H54 (cell line): ENCODE data around the gene LZTFL1.

ENCODE experiments used
- DNase-seq: peaks from one replicate; pipeline ENCODE4 v3.0.0; 2011; ENCODE audit warnings: low spot score, mixed read lengths; ENCODE audit not compliant: insufficient read length
- FAIRE-seq: peaks from 3 replicates; lab custom pipeline; 2011; peaks lifted over from hg19 to GRCh38; lab: Jason Lieb, UNC
- POLR2A ChIP-seq: IDR thresholded peaks from 2 replicates; pipeline ENCODE4 v1.6.1; 2011; ENCODE audit warnings: low read depth, mild to moderate bottlenecking, low read length

LZTFL1 gene

DNA sequence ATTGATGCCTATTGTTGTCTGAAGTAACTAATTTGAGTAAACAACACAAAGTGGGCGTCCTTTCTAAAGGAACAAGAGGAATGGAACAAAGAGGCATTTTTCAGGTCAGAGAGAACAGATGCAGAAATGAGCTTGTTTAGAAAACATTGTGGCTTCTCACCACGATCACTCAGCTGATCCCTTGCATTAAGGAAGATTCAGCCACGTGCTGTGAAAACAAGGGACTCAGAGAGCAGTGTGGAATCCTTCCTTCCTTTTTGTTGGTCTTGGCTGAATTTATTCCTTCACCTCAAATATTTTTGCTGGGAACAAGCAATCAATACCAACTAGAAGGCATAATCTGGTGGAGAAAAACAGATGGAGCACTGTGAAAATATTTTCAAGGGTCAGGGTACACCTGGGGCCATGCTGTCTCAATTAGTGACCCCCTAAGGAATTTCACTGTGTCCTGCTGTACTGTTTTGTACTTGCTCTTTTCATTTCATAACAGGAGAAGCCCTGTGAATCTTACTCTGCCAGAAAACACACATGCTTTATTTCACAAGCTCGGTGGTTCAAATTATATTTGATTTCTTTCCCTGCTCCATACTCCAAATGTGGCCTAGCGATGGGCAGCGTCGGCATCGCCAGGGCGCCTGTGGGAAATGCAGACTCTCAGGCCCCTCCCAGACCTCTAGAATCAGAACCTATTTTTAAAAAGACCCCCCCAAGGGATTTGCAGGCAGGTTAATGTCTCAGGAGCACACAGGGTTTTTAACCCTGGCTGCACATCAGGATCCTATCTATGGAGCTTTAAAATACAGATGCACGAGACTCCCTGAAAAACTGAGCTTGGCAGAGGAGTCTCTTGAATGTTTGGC lies 34.0 kb downstream of the LZTFL1 start:
- no peak for TF ChIP-seq POLR2A
- no peak for FAIRE-seq

DNA sequence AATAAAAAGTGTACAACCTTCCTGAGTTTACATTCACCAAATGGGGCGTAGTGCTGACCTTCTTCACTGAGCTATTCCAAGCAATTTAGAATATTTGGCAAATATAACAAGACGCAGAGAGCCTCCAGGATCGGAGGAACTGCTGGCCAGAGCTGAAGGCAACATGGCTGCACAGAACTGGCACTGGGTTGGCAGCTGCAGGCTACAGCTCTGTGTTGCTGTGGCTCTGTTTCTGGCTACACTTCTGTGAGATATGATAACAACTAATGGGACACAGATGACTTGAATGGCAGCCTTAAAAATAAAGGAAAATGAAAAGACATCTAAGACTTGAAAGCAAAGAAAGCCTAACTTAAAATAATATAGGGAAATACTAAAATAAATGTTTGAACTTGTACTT lies 34.8 kb downstream of the LZTFL1 start:
- DNase-seq (no peak), FAIRE-seq (no peak)
- TF ChIP-seq POLR2A = no peak

More for the DNA sequence above, 34.0 kb downstream of the LZTFL1 start:
- no peak for DNase-seq

DNA sequence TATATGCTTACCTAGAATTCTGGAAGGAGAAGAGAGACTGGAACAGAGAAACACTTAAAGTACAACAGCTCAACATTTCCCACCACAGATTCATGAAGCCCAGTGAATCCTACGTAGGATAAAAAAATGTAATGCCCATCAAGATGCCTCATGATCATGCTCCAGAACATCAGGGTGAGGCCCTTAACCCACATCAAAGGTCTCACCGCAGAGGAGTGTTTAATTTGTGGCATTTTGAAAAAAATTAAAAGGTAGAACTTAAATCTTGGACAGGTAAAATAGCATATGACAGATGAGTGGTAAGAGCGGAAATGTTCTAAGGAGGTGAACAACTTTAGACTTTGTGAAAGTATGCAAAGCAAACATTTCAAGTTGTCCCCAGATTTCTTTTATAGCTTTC lies 35.8 kb downstream of the LZTFL1 start:
- no peak for TF ChIP-seq POLR2A
- no peak for FAIRE-seq
- DNase-seq = no peak

DNA sequence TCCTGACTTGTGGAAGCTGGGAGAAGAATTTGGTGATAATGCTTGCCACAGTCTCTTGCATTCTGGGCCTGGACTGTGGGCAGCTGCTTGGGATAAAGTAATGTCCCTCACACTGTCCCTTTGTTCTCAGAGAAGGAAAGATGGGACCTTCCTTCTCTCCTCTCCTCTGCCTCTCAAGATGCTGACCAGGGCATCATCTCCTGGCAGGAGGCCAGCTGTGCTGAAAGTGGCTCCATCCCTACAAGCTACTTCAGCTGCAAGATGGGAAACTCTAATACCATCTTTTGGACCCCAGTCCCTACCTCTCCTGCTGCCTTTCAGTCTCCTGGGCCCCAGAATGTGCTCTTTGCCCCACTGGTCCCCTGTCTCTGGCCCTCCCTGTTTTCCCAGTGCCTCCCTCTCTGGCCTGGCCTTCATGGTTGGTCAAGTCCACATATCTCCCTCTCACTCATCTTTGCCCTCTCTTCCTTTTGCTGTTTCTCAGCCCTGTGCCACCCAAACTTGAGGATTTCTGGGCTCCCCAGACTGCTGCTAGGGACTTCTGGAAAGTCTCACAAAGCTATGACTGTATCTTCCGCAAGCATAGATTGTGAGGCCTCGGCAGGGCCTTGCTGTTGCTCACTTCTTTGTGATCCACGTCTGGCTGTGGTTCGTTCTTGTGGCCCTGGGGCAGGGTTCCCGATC lies 38.5 kb downstream of the LZTFL1 start:
- DNase-seq = no peak
- no peak for TF ChIP-seq POLR2A
- FAIRE-seq = no peak

DNA sequence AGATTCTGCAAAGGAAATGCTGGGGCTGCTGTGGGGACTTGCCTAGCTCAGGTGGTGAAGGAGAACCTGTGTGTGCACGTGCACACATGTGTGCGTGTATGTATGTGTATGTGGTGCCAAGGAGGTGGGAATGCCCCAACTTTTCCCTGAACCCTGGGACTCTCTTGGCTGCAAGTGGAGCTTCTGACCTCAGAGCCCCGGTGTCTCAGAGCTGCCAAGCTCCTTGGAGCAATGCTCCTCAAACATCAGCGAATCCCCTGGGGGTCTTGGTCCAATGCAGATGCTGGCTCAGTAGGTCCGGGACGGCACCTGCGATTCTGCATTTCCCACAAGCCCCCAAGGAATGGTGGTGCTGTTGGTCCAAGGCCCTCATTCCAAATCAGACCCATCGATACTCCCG lies 39.8 kb downstream of the LZTFL1 start:
- DNase-seq (no peak), FAIRE-seq (no peak)
- TF ChIP-seq POLR2A = no peak

DNA sequence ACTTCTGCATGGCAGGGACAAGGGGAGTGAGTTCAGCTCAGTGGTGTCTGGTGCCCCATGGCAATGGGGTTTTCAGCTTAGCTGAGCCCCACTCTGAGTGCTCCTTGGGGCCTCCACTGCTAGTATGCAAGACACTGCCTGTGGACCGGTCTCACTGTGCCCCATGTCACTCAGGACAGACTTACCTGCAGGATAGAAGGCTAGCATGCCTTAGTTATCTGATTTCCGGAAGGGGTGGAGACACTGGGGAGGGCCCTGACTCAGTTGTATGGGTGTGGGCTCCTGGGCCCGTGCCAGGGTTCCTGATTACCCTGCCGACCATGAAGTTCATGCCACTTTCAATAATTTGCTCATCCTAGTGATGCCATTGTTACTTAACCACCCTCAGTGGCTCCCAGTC lies 41.3 kb downstream of the LZTFL1 start:
- DNase-seq = no peak

DNA sequence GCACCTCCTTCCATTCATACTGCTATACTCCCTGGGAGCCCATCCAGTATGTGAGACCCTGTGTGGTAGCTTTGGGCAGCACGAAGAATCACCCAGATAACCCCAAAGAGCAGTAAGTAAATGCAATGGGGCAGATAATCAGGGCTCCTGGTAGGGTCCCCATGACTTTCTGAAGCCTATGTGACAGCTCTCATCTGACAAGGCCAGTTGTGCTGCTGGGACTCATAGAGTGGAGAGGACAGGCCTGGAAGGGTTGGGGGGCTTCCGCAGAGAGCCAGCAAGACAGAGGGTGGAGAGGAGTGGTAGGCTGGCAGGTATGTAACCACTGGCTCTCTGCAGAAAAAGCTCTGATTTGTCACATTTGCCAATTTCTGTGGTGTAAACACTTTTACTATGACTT lies 42.3 kb downstream of the LZTFL1 start:
- TF ChIP-seq POLR2A = no peak
- DNase-seq (no peak), FAIRE-seq (no peak)

More for the DNA sequence above, 41.3 kb downstream of the LZTFL1 start:
- FAIRE-seq = no peak
- TF ChIP-seq POLR2A = no peak

DNA sequence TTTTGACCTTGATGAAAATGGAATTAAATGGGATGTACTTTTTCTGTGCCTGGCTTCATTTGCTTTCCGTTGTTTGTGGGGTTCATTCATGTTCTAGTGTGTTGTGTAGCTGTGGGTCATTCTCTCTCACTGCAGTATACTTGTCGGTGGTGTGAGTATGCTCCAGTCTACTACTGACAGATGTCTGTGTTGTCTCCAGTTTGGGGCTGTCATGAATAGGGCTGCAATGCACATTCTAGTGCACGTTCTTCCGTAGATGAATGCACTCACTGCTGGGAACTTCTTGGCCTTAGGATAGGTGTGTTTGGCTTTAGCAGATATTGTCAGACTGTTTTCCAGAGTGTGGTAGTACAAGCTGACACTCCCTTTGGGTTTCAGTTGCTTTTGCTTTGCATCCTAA lies 43.9 kb downstream of the LZTFL1 start:
- FAIRE-seq (no peak), DNase-seq (no peak)
- TF ChIP-seq POLR2A = no peak

DNA sequence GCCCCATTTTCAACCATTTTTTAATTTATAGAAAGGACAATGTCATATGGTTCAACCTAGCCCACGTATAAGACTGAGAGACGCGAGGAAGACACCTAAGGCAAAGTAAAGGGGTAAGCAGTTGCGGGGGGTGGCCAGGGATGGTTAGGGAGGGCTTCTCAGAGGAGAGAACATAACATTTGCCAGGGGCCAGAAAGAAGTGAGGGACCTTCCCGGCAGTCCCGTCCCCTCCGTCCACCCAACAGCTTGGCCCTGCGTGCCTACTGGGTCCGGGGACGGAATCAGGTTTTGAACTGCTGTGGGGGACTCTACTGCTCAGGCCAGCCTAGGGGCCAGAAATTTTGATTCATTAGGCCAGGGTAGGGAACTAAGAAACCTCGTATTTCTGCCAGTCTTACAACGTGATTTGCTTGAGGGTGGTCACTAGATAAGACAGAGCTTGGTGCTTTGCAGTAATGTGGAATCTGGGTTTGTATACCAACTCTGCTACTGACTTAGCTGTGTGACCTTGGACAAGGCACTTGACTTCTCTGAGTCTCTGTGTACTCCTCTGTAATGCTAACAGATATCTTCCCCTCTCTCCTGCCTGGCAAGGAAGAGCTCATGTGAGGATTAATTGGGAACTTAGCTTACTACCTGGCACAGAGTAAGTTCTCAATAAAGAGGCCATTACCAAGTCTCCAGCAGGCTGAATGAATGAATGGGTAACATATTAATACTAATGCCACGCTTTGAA lies 44.8 kb downstream of the LZTFL1 start:
- FAIRE-seq (no peak), DNase-seq (no peak)
- TF ChIP-seq POLR2A = no peak

DNA sequence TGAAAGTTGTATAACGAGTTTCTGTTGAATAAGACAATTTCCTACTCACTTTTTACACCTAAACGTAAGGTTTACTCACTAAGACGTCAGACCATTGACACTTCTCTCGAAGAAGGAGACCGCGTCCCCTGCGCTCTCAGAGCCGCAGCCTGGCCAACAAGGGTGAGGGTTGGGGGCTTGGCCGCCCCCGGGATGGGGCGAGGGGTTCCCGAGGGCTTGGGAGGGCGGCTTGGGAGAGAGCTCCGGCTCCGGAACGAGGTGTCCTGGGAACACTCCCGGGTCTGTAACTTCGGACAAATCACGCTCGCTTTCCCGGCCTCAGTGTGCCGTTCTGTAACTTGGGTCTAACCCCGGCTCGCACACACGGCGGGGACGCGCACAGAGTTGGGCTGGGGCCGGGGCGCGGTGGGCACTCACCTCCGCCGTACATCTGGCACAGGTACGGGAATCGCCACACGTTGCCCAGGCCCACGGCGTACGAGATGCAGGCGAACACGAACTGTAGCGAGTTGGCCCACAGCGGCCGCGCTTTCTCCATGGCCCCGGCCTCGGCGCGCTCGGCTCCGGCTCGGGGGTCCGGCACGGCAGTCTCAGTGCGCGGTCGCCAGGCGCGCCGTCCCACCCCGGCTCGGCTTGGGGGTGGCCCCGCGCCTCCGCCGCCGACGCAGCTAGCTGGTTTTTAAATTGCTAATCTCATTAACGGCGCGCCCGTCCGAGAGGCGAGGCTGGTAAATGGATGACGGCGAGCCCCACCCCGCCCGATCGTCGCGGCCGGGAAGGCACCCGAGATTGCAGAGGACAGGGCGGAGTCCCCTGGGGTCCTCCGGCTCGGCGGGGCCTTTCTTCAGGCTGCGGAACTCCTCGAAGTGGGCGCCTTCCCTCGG lies 45.8 kb downstream of the LZTFL1 start, which contains the start of gene SLC6A20:
TSS of gene SLC6A20 (minus strand) at position 655 of the 884 bp plus-strand sequence. CDS start at position 538, 117 bp downstream.
- no peak for TF ChIP-seq POLR2A
- FAIRE-seq (no peak), DNase-seq (no peak)

DNA sequence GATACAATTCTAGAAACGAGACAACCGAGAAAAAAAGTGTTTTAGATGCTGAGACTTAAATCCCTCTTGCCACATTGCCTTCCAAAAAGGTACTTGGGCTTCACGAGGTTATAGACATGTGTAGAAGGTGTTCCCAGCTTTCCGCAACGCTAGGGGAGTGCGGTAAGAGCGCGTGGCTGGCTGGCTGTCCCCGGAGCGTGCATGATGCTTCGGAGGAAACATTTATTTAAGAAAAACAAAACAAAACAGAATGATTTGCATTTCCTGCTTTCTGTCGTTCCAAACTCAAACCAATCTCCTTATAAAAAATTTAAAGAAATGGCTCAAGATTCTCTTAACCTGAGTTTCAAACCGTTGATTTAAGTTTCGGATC lies 46.4 kb downstream of the LZTFL1 start:
- DNase-seq (no peak), FAIRE-seq (no peak)
- TF ChIP-seq POLR2A = no peak

DNA sequence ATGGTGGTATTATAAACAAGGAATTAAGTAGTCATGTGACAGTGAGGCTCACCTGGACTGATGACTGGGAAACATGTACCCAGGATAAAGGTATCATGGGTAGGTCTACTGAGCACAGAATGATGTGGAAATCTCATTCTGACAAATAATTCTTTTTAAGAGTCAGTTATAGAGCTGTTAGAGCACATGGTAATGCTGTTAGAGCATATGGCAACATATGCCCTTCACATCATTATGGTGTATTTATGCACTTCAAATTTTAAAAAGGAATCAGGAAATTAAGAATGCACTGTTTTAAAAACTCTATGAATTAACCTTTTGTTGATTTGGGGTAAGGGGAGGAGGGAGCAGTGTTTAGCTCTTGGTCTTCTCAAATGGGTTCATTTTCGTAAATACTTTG lies 47.3 kb downstream of the LZTFL1 start:
- no peak for TF ChIP-seq POLR2A
- FAIRE-seq (no peak), DNase-seq (no peak)

DNA sequence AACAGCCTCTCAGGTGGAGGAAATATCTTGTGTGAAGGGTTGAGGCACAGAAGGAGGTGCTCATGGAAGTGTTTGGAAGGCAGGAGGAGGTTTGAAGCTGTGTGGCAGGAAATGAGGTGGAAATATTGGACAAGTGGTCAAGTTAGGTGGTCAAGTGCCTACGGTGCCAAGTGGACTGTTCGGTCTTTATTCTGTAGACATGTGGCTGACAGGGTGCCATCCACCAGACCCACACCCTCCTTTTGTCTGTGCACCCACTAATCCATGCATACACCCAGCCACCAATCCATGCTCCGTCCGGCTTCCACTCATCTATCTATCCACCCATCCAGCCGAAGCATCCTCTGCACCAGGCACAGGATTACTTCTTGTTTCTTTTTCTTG lies 47.8 kb downstream of the LZTFL1 start:
- no peak for FAIRE-seq

More for the DNA sequence above, 47.8 kb downstream of the LZTFL1 start:
- TF ChIP-seq POLR2A = no peak
- no peak for DNase-seq
